ENCODE measurements around the gene NUDT19.

- TF ChIP-seq, protein P1, sequence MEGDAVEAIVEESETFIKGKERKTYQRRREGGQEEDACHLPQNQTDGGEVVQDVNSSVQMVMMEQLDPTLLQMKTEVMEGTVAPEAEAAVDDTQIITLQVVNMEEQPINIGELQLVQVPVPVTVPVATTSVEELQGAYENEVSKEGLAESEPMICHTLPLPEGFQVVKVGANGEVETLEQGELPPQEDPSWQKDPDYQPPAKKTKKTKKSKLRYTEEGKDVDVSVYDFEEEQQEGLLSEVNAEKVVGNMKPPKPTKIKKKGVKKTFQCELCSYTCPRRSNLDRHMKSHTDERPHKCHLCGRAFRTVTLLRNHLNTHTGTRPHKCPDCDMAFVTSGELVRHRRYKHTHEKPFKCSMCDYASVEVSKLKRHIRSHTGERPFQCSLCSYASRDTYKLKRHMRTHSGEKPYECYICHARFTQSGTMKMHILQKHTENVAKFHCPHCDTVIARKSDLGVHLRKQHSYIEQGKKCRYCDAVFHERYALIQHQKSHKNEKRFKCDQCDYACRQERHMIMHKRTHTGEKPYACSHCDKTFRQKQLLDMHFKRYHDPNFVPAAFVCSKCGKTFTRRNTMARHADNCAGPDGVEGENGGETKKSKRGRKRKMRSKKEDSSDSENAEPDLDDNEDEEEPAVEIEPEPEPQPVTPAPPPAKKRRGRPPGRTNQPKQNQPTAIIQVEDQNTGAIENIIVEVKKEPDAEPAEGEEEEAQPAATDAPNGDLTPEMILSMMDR (conservative IDR thresholded peaks at IDR 0.05 in 1 of 2, IDR thresholded peaks at IDR 0.05 in 1 of 2; ENCODE audit: extremely low read depth in 1 of 2, insufficient read depth in 1 of 2, low read depth in 1 of 2, low read length in 2 of 2) = no peak
- TF ChIP-seq EZH2 (IDR thresholded peaks at IDR 0.05; ENCODE audit: borderline replicate concordance, low read length) = no peak
Measured at GRCh38 chr19:32688311-32688710, 3.3 kb upstream of the NUDT19 start.

All from mammary epithelial cell (primary cell).